Coronary artery (tissue), 2 donors: ENCODE measurements around the gene GPX3.

Experiments used
- DNase-seq: peaks from one replicate; pipeline ENCODE4 v3.0.0-alpha.2; 2017; ENCODE audit warnings: low spot score
- H3K27ac ChIP-seq, 2 donors: fragments of 200-600 bp; sonication (generic); one replicate each; pipeline ENCODE4 v1.5.1; 2016 to 2019
- H3K4me3 ChIP-seq: fragments of 200-600 bp; sonication (generic); 2 replicates; pipeline ENCODE4 v1.5.1; 2016; ENCODE audit warnings: mild to moderate bottlenecking, moderate library complexity
- TF ChIP-seq, protein P1 (sequence below): fragments of 200-600 bp; sonication (generic); IDR thresholded peaks from one replicate; pipeline ENCODE4 v1.5.1; 2019; ENCODE audit warnings: antibody characterized with exemption

GPX3 gene

GRCh38 chr5:151031554-151031953 is 11.2 kb downstream of the GPX3 start:
- TF ChIP-seq, protein P1, sequence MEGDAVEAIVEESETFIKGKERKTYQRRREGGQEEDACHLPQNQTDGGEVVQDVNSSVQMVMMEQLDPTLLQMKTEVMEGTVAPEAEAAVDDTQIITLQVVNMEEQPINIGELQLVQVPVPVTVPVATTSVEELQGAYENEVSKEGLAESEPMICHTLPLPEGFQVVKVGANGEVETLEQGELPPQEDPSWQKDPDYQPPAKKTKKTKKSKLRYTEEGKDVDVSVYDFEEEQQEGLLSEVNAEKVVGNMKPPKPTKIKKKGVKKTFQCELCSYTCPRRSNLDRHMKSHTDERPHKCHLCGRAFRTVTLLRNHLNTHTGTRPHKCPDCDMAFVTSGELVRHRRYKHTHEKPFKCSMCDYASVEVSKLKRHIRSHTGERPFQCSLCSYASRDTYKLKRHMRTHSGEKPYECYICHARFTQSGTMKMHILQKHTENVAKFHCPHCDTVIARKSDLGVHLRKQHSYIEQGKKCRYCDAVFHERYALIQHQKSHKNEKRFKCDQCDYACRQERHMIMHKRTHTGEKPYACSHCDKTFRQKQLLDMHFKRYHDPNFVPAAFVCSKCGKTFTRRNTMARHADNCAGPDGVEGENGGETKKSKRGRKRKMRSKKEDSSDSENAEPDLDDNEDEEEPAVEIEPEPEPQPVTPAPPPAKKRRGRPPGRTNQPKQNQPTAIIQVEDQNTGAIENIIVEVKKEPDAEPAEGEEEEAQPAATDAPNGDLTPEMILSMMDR, result no peak
- DNase-seq, result no peak
- peak overlapping the region in 1 of 2 donors; percentile 97 for H3K27ac ChIP-seq
- H3K4me3 ChIP-seq, result no peak overlapping the region

GRCh38 chr5:151033217-151033934 is 13.0 kb downstream of the GPX3 start:
- Histone ChIP-seq H3K27ac (no peak overlapping the region), H3K4me3 (no peak overlapping the region)
- DNase-seq, result no peak
- TF ChIP-seq, protein P1, result no peak

GRCh38 chr5:151034422-151035379 is 14.3 kb downstream of the GPX3 start:
- no peak for DNase-seq
- TF ChIP-seq, protein P1, result no peak
- H3K27ac ChIP-seq, result no peak overlapping the region
- H3K4me3 ChIP-seq, result no peak overlapping the region

DNA sequence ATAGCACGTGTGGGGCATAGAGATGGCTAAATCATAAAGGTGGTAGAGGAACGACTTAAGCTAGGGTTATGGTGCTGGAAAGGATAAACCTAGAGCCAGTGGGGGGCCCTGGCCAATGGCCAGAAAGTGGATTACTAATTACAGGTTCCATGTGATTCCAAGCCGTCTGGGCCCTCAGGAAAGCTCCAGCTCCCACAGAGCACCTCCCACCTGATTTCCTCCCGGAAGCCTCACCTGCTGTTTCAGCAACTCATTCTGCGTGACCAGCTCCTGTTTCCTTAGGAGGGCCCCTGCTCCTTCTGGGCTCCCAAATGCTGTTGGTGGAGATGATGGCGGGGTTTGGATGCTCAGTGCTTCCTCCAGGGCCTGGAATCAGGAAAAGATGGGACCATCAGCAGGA is 16.2 kb downstream of the GPX3 start:
- Histone ChIP-seq H3K27ac (no peak overlapping the region), H3K4me3 (no peak overlapping the region)
- TF ChIP-seq, protein P1, result no peak
- DNase-seq, result no peak

- no peak for DNase-seq
- TF ChIP-seq, protein P1, result no peak
- H3K27ac ChIP-seq, result peak overlapping the region; percentile 75 to 86
- H3K4me3 ChIP-seq, result peak overlapping the region; percentile 28
Observed at GRCh38 chr5:151037561-151038411, 17.4 kb downstream of the GPX3 start.

DNA sequence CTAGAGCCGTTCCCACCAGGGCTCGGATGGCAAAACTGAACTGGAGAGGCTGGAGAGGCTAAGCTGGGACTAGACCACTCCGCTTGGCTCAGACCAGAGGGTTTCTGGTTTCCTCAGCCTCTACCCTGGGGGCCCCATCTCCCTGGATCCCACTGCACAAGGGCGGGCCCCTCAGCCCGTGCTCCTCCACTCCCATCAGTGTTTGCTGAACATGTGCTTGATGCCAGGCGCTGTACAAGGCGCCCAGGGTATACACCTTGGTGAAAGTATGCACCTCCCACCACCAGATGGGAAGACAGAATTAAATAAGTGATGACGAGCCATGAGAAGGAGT is 18.0 kb downstream of the GPX3 start:
- no peak for DNase-seq
- H3K4me3 ChIP-seq, result peak overlapping the region; percentile 28
- peak overlapping the region; percentile 75 to 86 for H3K27ac ChIP-seq
- TF ChIP-seq, protein P1, result no peak
